ENCODE measurements around the gene ASCL1. TPM values are rescaled to one million over a fixed set of nuclear protein-coding genes. Genes with fewer than 3 reads are reported as not detected.

The ASCL1 gene
- total RNA-seq, 2 donors from 2014 or later = not detected

GRCh38 chr12:102980350-102980749 is 22.9 kb downstream of the ASCL1 start:
- Mint-ChIP-seq H3K4me1 (no peaks in the 10 kb centered on the region), H3K27ac (no peak overlapping the region), H3K9me3 (peaks cover 3% of the 10 kb centered on the region), H3K27me3 (peaks cover 7% of the 10 kb centered on the region), H3K4me3 (no peak overlapping the region), H3K36me3 (ENCODE audit: low read depth) (no peaks in the 10 kb centered on the region)
- no peak for ATAC-seq (replicated peaks)

GRCh38 chr12:102990419-102990818 is 32.9 kb downstream of the ASCL1 start:
- Mint-ChIP-seq H3K9me3 (peaks cover 13% of the 10 kb centered on the region), H3K4me3 (no peak overlapping the region)
- ATAC-seq (replicated peaks) = no peak

GRCh38 chr12:102992297-102992696 is 34.8 kb downstream of the ASCL1 start:
- Mint-ChIP-seq H3K27ac (no peak overlapping the region), H3K4me1 (no peaks in the 10 kb centered on the region), H3K9me3 (peaks cover 13% of the 10 kb centered on the region), H3K27me3 (no peaks in the 10 kb centered on the region), H3K4me3 (no peak overlapping the region), H3K36me3 (ENCODE audit: low read depth) (no peaks in the 10 kb centered on the region)
- ATAC-seq (replicated peaks) = no peak

More at GRCh38 chr12:102990419-102990818, 32.9 kb downstream of the ASCL1 start:
- no peaks in the 10 kb centered on the region for H3K4me1 Mint-ChIP-seq
- no peak overlapping the region for H3K27ac Mint-ChIP-seq
- no peaks in the 10 kb centered on the region for H3K36me3 Mint-ChIP-seq (ENCODE audit: low read depth)
- no peaks in the 10 kb centered on the region for H3K27me3 Mint-ChIP-seq

- Mint-ChIP-seq H3K4me3 (no peak overlapping the region), H3K27me3 (no peaks in the 10 kb centered on the region), H3K36me3 (ENCODE audit: low read depth) (no peaks in the 10 kb centered on the region), H3K4me1 (no peaks in the 10 kb centered on the region), H3K27ac (no peak overlapping the region), H3K9me3 (peaks cover 13% of the 10 kb centered on the region)
- no peak for ATAC-seq (replicated peaks)
These were observed 35.2 kb downstream of the ASCL1 start for GRCh38 chr12:102992720-102993119.

GRCh38 chr12:102993537-102993936 is 36.1 kb downstream of the ASCL1 start:
- Mint-ChIP-seq H3K27me3 (no peaks in the 10 kb centered on the region), H3K4me1 (no peaks in the 10 kb centered on the region), H3K27ac (no peak overlapping the region), H3K9me3 (peaks cover 14% of the 10 kb centered on the region), H3K4me3 (no peak overlapping the region), H3K36me3 (ENCODE audit: low read depth) (no peaks in the 10 kb centered on the region)
- ATAC-seq (replicated peaks) = no peak

GRCh38 chr12:102995372-102995771 is 37.9 kb downstream of the ASCL1 start:
- Mint-ChIP-seq H3K27ac (no peak overlapping the region), H3K4me3 (no peak overlapping the region), H3K27me3 (no peaks in the 10 kb centered on the region), H3K4me1 (no peaks in the 10 kb centered on the region), H3K9me3 (peaks cover 20% of the 10 kb centered on the region), H3K36me3 (ENCODE audit: low read depth) (no peaks in the 10 kb centered on the region)
- ATAC-seq (replicated peaks) = no peak

Other genes starting within 250 kb of the ASCL1 start
- gene PAH, start 40.4 kb upstream of the ASCL1 start, total RNA-seq = under 1 TPM in 1 of 2 donors, not detected in 1; 0.21 TPM